ENCODE data around the gene CSAG1. TPM values are rescaled to one million over a fixed set of nuclear protein-coding genes. Genes with fewer than 3 reads are reported as not detected.
"Not testable (repeated sequence)": the region's sequence is repeated elsewhere in the genome, so short reads cannot be mapped to it uniquely, and the experiment has no call there.

CSAG1 gene
- total RNA-seq, 1 donor from 2014 or later: not detected

- H3K4me3 ChIP-seq; intact Hi-C loops (cut with DNase I); H3K36me3 ChIP-seq; H3K4me1 ChIP-seq; ATAC-seq; H3K27me3 ChIP-seq; H3K9me3 ChIP-seq; H3K27ac ChIP-seq: not testable (repeated sequence)
- peak; percentile 3 for DNase-seq
Observed at GRCh38 chrX:152706500-152706899, 27.0 kb downstream of the CSAG1 start.

- peak; percentile 18 for DNase-seq
- H3K27ac ChIP-seq; H3K4me3 ChIP-seq; ATAC-seq; H3K4me1 ChIP-seq; intact Hi-C loops (cut with DNase I); H3K9me3 ChIP-seq; H3K27me3 ChIP-seq; H3K36me3 ChIP-seq: not testable (repeated sequence)
Observed at GRCh38 chrX:152700390-152700789, 33.1 kb downstream of the CSAG1 start.

GRCh38 chrX:152697952-152698931, 35.3 kb downstream of the CSAG1 start, which contains the start of gene MAGEA3:
Gene MAGEA3, plus strand, starts transcription at chrX:152698794. Its CDS starts 2,039 bp downstream, at chrX:152700833.
- intact Hi-C loops (cut with DNase I); H3K4me1 ChIP-seq; H3K36me3 ChIP-seq; H3K4me3 ChIP-seq; H3K27ac ChIP-seq; H3K9me3 ChIP-seq; H3K27me3 ChIP-seq; ATAC-seq: not testable (repeated sequence)
- DNase-seq: peak; percentile 4

GRCh38 chrX:152681012-152681411, 52.5 kb downstream of the CSAG1 start:
- H3K4me3 ChIP-seq; H3K9me3 ChIP-seq; DNase-seq; intact Hi-C loops (cut with DNase I); H3K27ac ChIP-seq; H3K27me3 ChIP-seq; H3K36me3 ChIP-seq; H3K4me1 ChIP-seq: not testable (repeated sequence)
- ATAC-seq: peak; percentile 47

Other genes with a start within 250 kb of the CSAG1 start
- not detected for gene GABRQ, start 95.8 kb downstream of the CSAG1 start, total RNA-seq
- not detected for gene MAGEA3, start 34.9 kb downstream of the CSAG1 start, total RNA-seq
- not detected for gene CSAG2, start 24.4 kb downstream of the CSAG1 start, total RNA-seq
- not detected for gene MAGEA2B, start 19.1 kb downstream of the CSAG1 start, total RNA-seq
- not detected for gene MAGEA12, start within 50 bp of the CSAG1 start, total RNA-seq
- gene MAGEA2, start 20.1 kb upstream of the CSAG1 start, total RNA-seq: not detected
- not detected for gene CSAG3, start 25.5 kb upstream of the CSAG1 start, total RNA-seq
- gene MAGEA6, start 36.0 kb upstream of the CSAG1 start, total RNA-seq: not detected
- 20.9 TPM for gene CETN2, start 97.0 kb upstream of the CSAG1 start, total RNA-seq
- 27.0 TPM for gene NSDHL, start 97.3 kb upstream of the CSAG1 start, total RNA-seq
- gene ZNF185, start 164.3 kb upstream of the CSAG1 start, total RNA-seq: 16.3 TPM